GM12878 (cell line): ENCODE data around the gene ATG4B.

Experiments used
- HDAC6 ChIP-seq: fragments of 200-600 bp; sonication (generic); IDR thresholded peaks from one replicate; pipeline ENCODE4 v1.8.0; 2017; ENCODE audit warnings: antibody characterized with exemption; ENCODE audit not compliant: unreplicated experiment
- MXI1 ChIP-seq: fragments of 150-350 bp; IDR thresholded peaks from 2 replicates; pipeline ENCODE4 v1.6.1; 2011; ENCODE audit warnings: low read depth, mild to moderate bottlenecking, inconsistent platforms, low read length, improper control_type of control experiment
- NRF1 ChIP-seq: conservative IDR thresholded peaks from 2 replicates; pipeline ENCODE4 v1.6.1; 2011; ENCODE audit warnings: mild to moderate bottlenecking, low read depth, low read length, improper control_type of control experiment
- POLR2A ChIP-seq: IDR thresholded peaks from 2 replicates; pipeline ENCODE4 v1.6.1; 2011; ENCODE audit warnings: low read depth, mild to moderate bottlenecking, low read length
- SMC3 ChIP-seq: IDR thresholded peaks from 2 replicates; pipeline ENCODE4 v1.6.1; 2011; ENCODE audit warnings: low read length, improper control_type of control experiment, borderline replicate concordance
- SREBF1 ChIP-seq: IDR thresholded peaks from 2 replicates; pipeline ENCODE4 v1.6.1; 2012; ENCODE audit warnings: mild to moderate bottlenecking, low read length
- TAF1 ChIP-seq: IDR thresholded peaks from 2 replicates; pipeline ENCODE4 v1.6.1; 2011; ENCODE audit warnings: mild to moderate bottlenecking, low read depth, low read length, borderline replicate concordance

- no peak for TF ChIP-seq TAF1
- no peak for TF ChIP-seq POLR2A
- no peak for TF ChIP-seq HDAC6
- TF ChIP-seq MXI1, result no peak
- TF ChIP-seq NRF1, result no peak
- no peak for TF ChIP-seq SREBF1
- no peak for TF ChIP-seq SMC3
These were observed 1.7 kb upstream of the ATG4B start for GRCh38 chr2:241635756-241636155.
